Pancreas (tissue), 10 donors: ENCODE data around the gene TNFAIP6. TPM values are rescaled to one million over a fixed set of nuclear protein-coding genes. Genes with fewer than 3 reads are reported as not detected.

Source experiments
- ATAC-seq, 4 donors: fragments of 200-7000 bp; cut with Tn5 transposase; one replicate each; pipeline versions ENCODE4 v1.8.0 to v1.9.1; 2020; ENCODE audit warnings: mild to moderate bottlenecking in 4 of 4, moderate library complexity in 4 of 4
- DNase-seq, 6 donors: peaks; one replicate each; pipeline ENCODE4 v3.0.0-alpha.2; 2020
- FAIRE-seq: peaks from 2 replicates; lab custom pipeline; 2012; peaks lifted over from hg19 to GRCh38; lab: Jason Lieb, UNC
- H3K27ac ChIP-seq, 4 donors: fragments of 200-600 bp; sonication (generic); 1 replicate in 3 of 4; 2 replicates in 1 of 4; pipeline versions ENCODE4 v1.5.0 to v1.8.0; 2020
- H3K27me3 ChIP-seq, 4 donors: fragments of 200-600 bp; one replicate each; pipeline ENCODE4 v1.8.0; 2021
- H3K36me3 ChIP-seq, 3 donors: fragments of 200-600 bp; sonication (generic) in 1 of 3; one replicate each; pipeline versions ENCODE4 v1.5.0 to v1.8.0; 2020 to 2021
- H3K4me1 ChIP-seq, 3 donors: fragments of 200-600 bp; one replicate each; pipeline ENCODE4 v1.8.0; 2021
- H3K4me3 ChIP-seq, 4 donors: fragments of 200-600 bp; sonication (generic) in 2 of 4; one replicate each; pipeline versions ENCODE4 v1.5.0 to v1.8.0; 2020 to 2021
- H3K9me3 ChIP-seq, 4 donors: fragments of 200-600 bp; one replicate each; pipeline ENCODE4 v1.8.0; 2021
- CTCF ChIP-seq, 4 donors: fragments of 200-600 bp; sonication (generic) in 3 of 4; IDR thresholded peaks; one replicate each; pipeline versions ENCODE4 v1.5.0 to v1.8.0; 2021; ENCODE audit warnings: antibody characterized with exemption in 4 of 4
- WGBS, 2 donors: extraction: QIAGEN DNeasy Blood & Tissue Kit; methylation state at CpG; one replicate each; pipeline ENCODE4 v1.1.7; 2013; 5-methylcytosine and 5-hydroxymethylcytosine counted together
- intact Hi-C, 3 donors: fragments of 100-400 bp; cut with DNase I; formaldehyde crosslinking; loops; one replicate each; pipeline versions ENCODE4 v1.11.1 to v1.14.2; 2022
- polyA plus RNA-seq, 2 donors: library from polyadenylated mRNA; stranded (reverse); fragments of 200-250 nt; gene quantifications; one replicate each; pipeline ENCODE4 v1.2.3, GENCODE V29; 2013
- total RNA-seq, 6 donors: library from RNA; stranded (reverse); fragmentation: NEBNext Ultra II Directional in 4 of 6; extraction: Animal tissue kit (Norgen Biotek cat#: 25700) in 4 of 6; gene quantifications; one replicate each; pipeline versions ENCODE4 v1.2.1 to v1.2.4, GENCODE V29; 2021 to 2023
- donor health status: healthy with polysubstance abuse.
- donor health status: DM: no; HTN: no; CAD: no; lungs with moderate emphysema.
- donor health status: DM: no; HTN: no; CAD: no.
- donor health status: control.
- donor health status: control.
- donor health status: Bipolar disorder and iron deficiency.
- donor health status: DM: yes; HTN: yes; CAD: no.
- donor health status: DM: no; HTN: no; CAD: no.
- donor health status: DM: no; HTN: no; CAD: no.
- donor health status: DM: yes; HTN: yes; CAD: no.

Gene TNFAIP6
- total and polyA plus RNA-seq, 8 donors = 0.08 to 0.55 (median 0.30) TPM; not detected in 4

- intact Hi-C loops = no loop called here
- FAIRE-seq (no peak), DNase-seq (no peak), ATAC-seq (no peak)
- H3K9me3 ChIP-seq = no peaks in the 10 kb centered on the region
- no peak for TF ChIP-seq CTCF (IDR thresholded peaks at IDR 0.05)
- H3K27me3 ChIP-seq = no peaks in the 10 kb centered on the region
- WGBS, 2 donors = 86 to 88% methylated on average over 4 of the region's 4 CpGs
- H3K4me3 ChIP-seq = no peak overlapping the region
- H3K36me3 ChIP-seq = no peaks in the 10 kb centered on the region
- H3K27ac ChIP-seq = no peak overlapping the region
- H3K4me1 ChIP-seq = no peaks in the 10 kb centered on the region
Observed at GRCh38 chr2:151394509-151394908, 37.1 kb downstream of the TNFAIP6 start.

- Histone ChIP-seq H3K4me1 (no peaks in the 10 kb centered on the region), H3K9me3 (no peaks in the 10 kb centered on the region), H3K27ac (no peak overlapping the region), H3K36me3 (no peaks in the 10 kb centered on the region), H3K27me3 (no peaks in the 10 kb centered on the region), H3K4me3 (no peak overlapping the region)
- TF ChIP-seq CTCF (IDR thresholded peaks at IDR 0.05) = no peak
- ATAC-seq = no peak
- no peak for DNase-seq
- FAIRE-seq = no peak
- WGBS, 2 donors = 80 to 85% methylated on average over 4 of the region's 4 CpGs
- intact Hi-C loops = no loop called here
Observed at GRCh38 chr2:151395509-151396374, 38.4 kb downstream of the TNFAIP6 start.

GRCh38 chr2:151399981-151400380 is 42.6 kb downstream of the TNFAIP6 start:
- intact Hi-C loops = no loop called here
- H3K27me3 ChIP-seq = no peaks in the 10 kb centered on the region
- ATAC-seq = no peak
- no peak overlapping the region for H3K4me3 ChIP-seq
- H3K36me3 ChIP-seq = no peaks in the 10 kb centered on the region
- no peak for TF ChIP-seq CTCF (IDR thresholded peaks at IDR 0.05)
- WGBS, 2 donors = 90 to 96% methylated on average over 1 of the region's 1 CpG
- no peak for DNase-seq
- H3K4me1 ChIP-seq = no peaks in the 10 kb centered on the region
- H3K9me3 ChIP-seq = no peaks in the 10 kb centered on the region
- FAIRE-seq = no peak
- no peak overlapping the region for H3K27ac ChIP-seq

GRCh38 chr2:151401149-151401548 is 43.8 kb downstream of the TNFAIP6 start:
- intact Hi-C loops = no loop called here
- FAIRE-seq = no peak
- no peaks in the 10 kb centered on the region for H3K9me3 ChIP-seq
- H3K4me1 ChIP-seq = no peaks in the 10 kb centered on the region
- WGBS, 2 donors = 88 to 97% methylated on average over 5 of the region's 5 CpGs
- no peak for ATAC-seq
- TF ChIP-seq CTCF (IDR thresholded peaks at IDR 0.05) = no peak
- DNase-seq = no peak
- H3K36me3 ChIP-seq = no peaks in the 10 kb centered on the region
- H3K27me3 ChIP-seq = no peaks in the 10 kb centered on the region
- H3K4me3 ChIP-seq = no peak overlapping the region
- no peak overlapping the region for H3K27ac ChIP-seq

- Histone ChIP-seq H3K4me3 (no peak overlapping the region), H3K36me3 (no peaks in the 10 kb centered on the region), H3K9me3 (no peaks in the 10 kb centered on the region), H3K27me3 (no peaks in the 10 kb centered on the region), H3K27ac (no peak overlapping the region), H3K4me1 (no peaks in the 10 kb centered on the region)
- 42 to 50% methylated on average over 4 of the region's 4 CpGs for WGBS, 2 donors
- DNase-seq (no peak), ATAC-seq (no peak), FAIRE-seq (no peak)
- intact Hi-C loops = no loop called here
- no peak for TF ChIP-seq CTCF (IDR thresholded peaks at IDR 0.05)
Observed at GRCh38 chr2:151403914-151404313, 46.5 kb downstream of the TNFAIP6 start.
